Epithelial cell of esophagus (primary cell): ENCODE results near the gene CPTP.

ENCODE experiments used
- DNase-seq: peaks from one replicate; pipeline ENCODE4 v3.0.0; 2010; ENCODE audit warnings: low read depth
- H3K4me3 ChIP-seq: 2 replicates; pipeline ENCODE4 v1.5.1; 2011; ENCODE audit warnings: mild to moderate bottlenecking, low read length, control low read depth
- TF ChIP-seq, protein P1 (sequence below): IDR thresholded peaks from 2 replicates; pipeline ENCODE4 v1.5.1; 2011; ENCODE audit warnings: low read depth, mild to moderate bottlenecking, low read length, control low read depth, inconsistent platforms; ENCODE audit not compliant: insufficient read depth; ENCODE audit errors: missing control alignments

The CPTP gene

GRCh38 chr1:1373815-1374588 lies 49.4 kb downstream of the CPTP start:
- TF ChIP-seq, protein P1, sequence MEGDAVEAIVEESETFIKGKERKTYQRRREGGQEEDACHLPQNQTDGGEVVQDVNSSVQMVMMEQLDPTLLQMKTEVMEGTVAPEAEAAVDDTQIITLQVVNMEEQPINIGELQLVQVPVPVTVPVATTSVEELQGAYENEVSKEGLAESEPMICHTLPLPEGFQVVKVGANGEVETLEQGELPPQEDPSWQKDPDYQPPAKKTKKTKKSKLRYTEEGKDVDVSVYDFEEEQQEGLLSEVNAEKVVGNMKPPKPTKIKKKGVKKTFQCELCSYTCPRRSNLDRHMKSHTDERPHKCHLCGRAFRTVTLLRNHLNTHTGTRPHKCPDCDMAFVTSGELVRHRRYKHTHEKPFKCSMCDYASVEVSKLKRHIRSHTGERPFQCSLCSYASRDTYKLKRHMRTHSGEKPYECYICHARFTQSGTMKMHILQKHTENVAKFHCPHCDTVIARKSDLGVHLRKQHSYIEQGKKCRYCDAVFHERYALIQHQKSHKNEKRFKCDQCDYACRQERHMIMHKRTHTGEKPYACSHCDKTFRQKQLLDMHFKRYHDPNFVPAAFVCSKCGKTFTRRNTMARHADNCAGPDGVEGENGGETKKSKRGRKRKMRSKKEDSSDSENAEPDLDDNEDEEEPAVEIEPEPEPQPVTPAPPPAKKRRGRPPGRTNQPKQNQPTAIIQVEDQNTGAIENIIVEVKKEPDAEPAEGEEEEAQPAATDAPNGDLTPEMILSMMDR: no peak
- DNase-seq: no peak
- H3K4me3 ChIP-seq: peak overlapping the region; percentile 80

- H3K4me3 ChIP-seq: peak overlapping the region; percentile 80
- peak; percentile 32 for DNase-seq
- TF ChIP-seq, protein P1: no peak
These were observed 50.0 kb downstream of the CPTP start for GRCh38 chr1:1374589-1374928.

DNA sequence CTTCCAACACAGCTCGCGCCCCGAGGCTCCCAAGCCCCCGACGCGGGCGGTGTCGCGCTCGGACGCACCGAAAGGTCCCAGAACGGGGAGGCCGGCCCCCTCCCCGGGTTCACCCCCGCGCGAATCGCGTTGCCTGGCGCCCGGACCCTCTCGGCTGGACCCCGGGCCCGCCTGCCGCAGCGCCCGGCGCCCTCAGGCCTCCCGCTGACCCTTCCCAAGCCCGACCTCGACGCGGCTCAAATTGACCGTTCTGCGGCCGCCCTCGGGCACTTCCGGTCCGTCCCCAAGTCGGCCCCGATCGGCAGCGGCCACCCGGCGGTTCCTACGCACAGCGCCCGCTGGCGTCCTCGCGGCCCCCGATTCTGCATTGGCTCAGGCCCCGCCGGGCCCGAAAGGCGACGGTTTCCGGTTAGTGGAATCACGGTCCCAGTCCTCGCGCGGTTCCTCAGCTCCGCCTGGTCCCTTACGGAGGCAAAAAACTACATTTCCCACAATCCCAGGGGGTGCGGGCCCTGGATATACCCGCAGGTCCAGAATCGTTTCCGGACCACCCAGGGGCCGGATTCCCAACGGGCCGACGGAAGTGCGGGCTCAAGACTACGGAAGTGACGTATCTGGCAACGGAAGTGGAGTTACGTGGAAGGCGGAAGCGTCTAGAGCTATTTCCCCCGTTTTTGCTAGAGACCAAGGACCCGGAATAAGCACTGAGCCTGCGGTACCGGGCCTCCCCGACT lies 50.5 kb downstream of the CPTP start, which contains the start of gene AURKAIP1:
Gene AURKAIP1, minus strand, starts transcription at position 279 of the 734 bp plus-strand sequence. CDS start 451 bp downstream, outside the sequence.
- peak within 1 kb of the TSS; percentile 80 for H3K4me3 ChIP-seq
- TF ChIP-seq, protein P1: peak; percentile 23

GRCh38 chr1:1376551-1377226 lies 52.1 kb downstream of the CPTP start:
- H3K4me3 ChIP-seq: no peak overlapping the region
- DNase-seq: no peak
- TF ChIP-seq, protein P1: no peak

More for the DNA sequence above, 50.5 kb downstream of the CPTP start, which contains the start of gene AURKAIP1:
- DNase-seq: peak; percentile 100

- TF ChIP-seq, protein P1: no peak
- DNase-seq: no peak
- H3K4me3 ChIP-seq: no peak overlapping the region
These were observed 53.1 kb downstream of the CPTP start for GRCh38 chr1:1377540-1378205.
